ENCODE results near the gene IDH3G. TPM values are rescaled to one million over a fixed set of nuclear protein-coding genes. Genes with fewer than 3 reads are reported as not detected.
"Not testable (repeated sequence)": the region's sequence is repeated elsewhere in the genome, so short reads cannot be mapped to it uniquely, and the experiment has no call there.

Gene IDH3G
- total RNA-seq, 1 donor from 2014 or later, result 58.5 TPM

DNA sequence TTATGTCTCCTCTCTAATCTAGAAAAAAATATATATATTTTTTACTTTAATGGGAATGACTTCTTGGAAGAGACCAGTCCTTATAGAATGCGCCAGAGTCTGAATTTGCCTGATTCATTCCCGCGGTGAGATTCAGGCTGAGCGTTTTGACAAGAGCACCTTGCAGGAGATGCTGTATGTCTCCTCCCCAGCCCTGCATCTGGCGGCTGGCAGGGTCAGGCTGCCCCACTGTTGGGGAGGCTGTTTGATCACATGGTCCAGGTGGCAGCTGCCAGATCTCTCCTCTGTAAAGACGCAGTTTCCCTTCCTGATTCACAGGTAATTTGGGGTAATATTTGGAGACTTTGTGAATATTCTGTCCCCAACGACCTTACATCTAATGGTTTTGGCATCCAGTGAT, 26.4 kb upstream of the IDH3G start:
- intact Hi-C loops (cut with micrococcal nuclease), result no loop called here
- H3K36me3 Mint-ChIP-seq (ENCODE audit: low read depth), result no peaks in the 10 kb centered on the region
- DNase-seq (no peak), ATAC-seq (ENCODE audit: low read depth) (no peak)
- H3K27me3 Mint-ChIP-seq, result peaks cover 11% of the 10 kb centered on the region
- H3K27ac Mint-ChIP-seq, result no peak overlapping the region
- ChIA-PET CTCF (no interaction called here), POLR2A (no interaction called here)
- H3K4me1 Mint-ChIP-seq, result peaks cover 8% of the 10 kb centered on the region
- TF ChIP-seq, protein P1, sequence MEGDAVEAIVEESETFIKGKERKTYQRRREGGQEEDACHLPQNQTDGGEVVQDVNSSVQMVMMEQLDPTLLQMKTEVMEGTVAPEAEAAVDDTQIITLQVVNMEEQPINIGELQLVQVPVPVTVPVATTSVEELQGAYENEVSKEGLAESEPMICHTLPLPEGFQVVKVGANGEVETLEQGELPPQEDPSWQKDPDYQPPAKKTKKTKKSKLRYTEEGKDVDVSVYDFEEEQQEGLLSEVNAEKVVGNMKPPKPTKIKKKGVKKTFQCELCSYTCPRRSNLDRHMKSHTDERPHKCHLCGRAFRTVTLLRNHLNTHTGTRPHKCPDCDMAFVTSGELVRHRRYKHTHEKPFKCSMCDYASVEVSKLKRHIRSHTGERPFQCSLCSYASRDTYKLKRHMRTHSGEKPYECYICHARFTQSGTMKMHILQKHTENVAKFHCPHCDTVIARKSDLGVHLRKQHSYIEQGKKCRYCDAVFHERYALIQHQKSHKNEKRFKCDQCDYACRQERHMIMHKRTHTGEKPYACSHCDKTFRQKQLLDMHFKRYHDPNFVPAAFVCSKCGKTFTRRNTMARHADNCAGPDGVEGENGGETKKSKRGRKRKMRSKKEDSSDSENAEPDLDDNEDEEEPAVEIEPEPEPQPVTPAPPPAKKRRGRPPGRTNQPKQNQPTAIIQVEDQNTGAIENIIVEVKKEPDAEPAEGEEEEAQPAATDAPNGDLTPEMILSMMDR (IDR thresholded peaks at IDR 0.05), result no peak
- no peak overlapping the region for H3K4me3 Mint-ChIP-seq
- H3K9me3 Mint-ChIP-seq, result no peaks in the 10 kb centered on the region

GRCh38 chrX:153819384-153820040, 25.3 kb upstream of the IDH3G start:
- no peak for DNase-seq
- ATAC-seq (ENCODE audit: low read depth), result no peak
- H3K9me3 Mint-ChIP-seq, result no peaks in the 10 kb centered on the region
- peaks cover 14% of the 10 kb centered on the region for H3K27me3 Mint-ChIP-seq
- POLR2A ChIA-PET, result interaction anchor here (0.7 to 1.1 kb wide), 2 partner anchors 25 to 107 kb away, joined by 3 read pairs; partner anchors contain the start of genes ARHGAP4, IDH3G and SSR4
- H3K27ac Mint-ChIP-seq, result no peak overlapping the region
- intact Hi-C loops (cut with micrococcal nuclease), result loop anchor here (5.0 kb wide), 1 partner anchor 108 kb away; the partner anchor contains the start of gene ARHGAP4
- H3K4me3 Mint-ChIP-seq, result no peak overlapping the region
- TF ChIP-seq, protein P1 (IDR thresholded peaks at IDR 0.05), result no peak
- CTCF ChIA-PET, result no interaction called here
- H3K4me1 Mint-ChIP-seq, result peaks cover 9% of the 10 kb centered on the region
- H3K36me3 Mint-ChIP-seq (ENCODE audit: low read depth), result no peaks in the 10 kb centered on the region

- peak; percentile 83 for ATAC-seq (ENCODE audit: low read depth)
- H3K27me3 Mint-ChIP-seq, result peaks cover 14% of the 10 kb centered on the region
- peaks cover 9% of the 10 kb centered on the region for H3K4me1 Mint-ChIP-seq
- H3K9me3 Mint-ChIP-seq, result no peaks in the 10 kb centered on the region
- TF ChIP-seq, protein P1 (IDR thresholded peaks at IDR 0.05), result no peak
- H3K36me3 Mint-ChIP-seq (ENCODE audit: low read depth), result no peaks in the 10 kb centered on the region
- ChIA-PET CTCF (interaction anchor here (0.7 to 0.8 kb wide), 2 partner anchors 82 to 115 kb away, joined by 3 read pairs; no protein-coding TSS in a partner anchor), POLR2A (interaction anchor here (0.7 to 1.1 kb wide), 2 partner anchors 24 to 108 kb away, joined by 3 read pairs; partner anchors contain the start of genes ARHGAP4, IDH3G and SSR4)
- intact Hi-C loops (cut with micrococcal nuclease), result loop anchor here (5.0 kb wide), 1 partner anchor 109 kb away; the partner anchor contains the start of gene ARHGAP4
- DNase-seq, result peak; percentile 47
- H3K4me3 Mint-ChIP-seq, result no peak overlapping the region
- no peak overlapping the region for H3K27ac Mint-ChIP-seq
These were observed 24.6 kb upstream of the IDH3G start for GRCh38 chrX:153818571-153819383.

DNA sequence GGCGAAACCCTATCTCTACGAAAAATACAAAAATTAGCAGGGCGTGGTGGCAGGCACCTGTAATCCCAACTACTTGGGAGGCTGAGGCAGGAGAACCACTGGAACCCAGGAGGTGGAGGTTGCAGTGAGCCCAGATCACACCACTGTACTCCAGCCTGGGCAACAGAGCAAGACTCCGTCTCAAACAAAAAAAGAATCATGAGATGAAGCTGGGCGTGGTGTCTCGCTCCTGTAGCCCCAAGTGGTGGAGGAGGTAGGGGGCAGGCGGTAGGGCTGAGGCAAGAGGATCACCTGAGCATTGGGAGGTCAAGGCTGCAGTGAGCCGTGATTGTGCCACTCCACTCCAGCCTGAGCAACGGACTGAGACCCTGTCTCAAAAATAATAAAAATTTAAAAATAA, 23.9 kb upstream of the IDH3G start:
- H3K4me3 Mint-ChIP-seq; ATAC-seq (ENCODE audit: low read depth); H3K4me1 Mint-ChIP-seq; H3K36me3 Mint-ChIP-seq (ENCODE audit: low read depth); H3K9me3 Mint-ChIP-seq; POLR2A ChIA-PET; H3K27ac Mint-ChIP-seq; DNase-seq: not testable (repeated sequence)
- CTCF ChIA-PET, result interaction anchor here (0.7 to 0.8 kb wide), 2 partner anchors 83 to 116 kb away, joined by 3 read pairs; no protein-coding TSS in a partner anchor
- H3K27me3 Mint-ChIP-seq, result peaks cover 12% of the 10 kb centered on the region
- intact Hi-C loops (cut with micrococcal nuclease), result loop anchor here (5.0 kb wide), 1 partner anchor 109 kb away; the partner anchor contains the start of gene ARHGAP4

GRCh38 chrX:153816831-153817690, 22.9 kb upstream of the IDH3G start:
- DNase-seq (no peak), ATAC-seq (ENCODE audit: low read depth) (peak; percentile 63)
- Mint-ChIP-seq H3K36me3 (ENCODE audit: low read depth) (no peaks in the 10 kb centered on the region), H3K9me3 (no peaks in the 10 kb centered on the region), H3K27me3 (peaks cover 12% of the 10 kb centered on the region), H3K4me3 (no peak overlapping the region), H3K4me1 (peaks cover 7% of the 10 kb centered on the region), H3K27ac (no peak overlapping the region)
- ChIA-PET POLR2A (no interaction called here), CTCF (no interaction called here)
- TF ChIP-seq, protein P1 (IDR thresholded peaks at IDR 0.05), result no peak
- intact Hi-C loops (cut with micrococcal nuclease), result loop anchor here (5.0 kb wide), 1 partner anchor 110 kb away; the partner anchor contains the start of gene ARHGAP4

Data from activated B cell treated with CpG ODN at 0.5 μM for 24 hours (primary cell).